ENCODE data around the gene GULP1.

- TF ChIP-seq CTCF (IDR thresholded peaks at IDR 0.05), result no peak
- no peak for TF ChIP-seq POLR2A (IDR thresholded peaks at IDR 0.05)
Measured at GRCh38 chr2:188322569-188323551, 31.2 kb downstream of the GULP1 start.

Measured in testis (tissue), 2 donors.